SU-DHL-6 (cell line): ENCODE results near the gene AKT1S1.

ENCODE experiments used
- CTCF ChIP-seq: fragments of 200-600 bp; sonication (generic); IDR thresholded peaks from one replicate; pipeline ENCODE4 v1.5.1; 2017; ENCODE audit warnings: antibody characterized with exemption, mild to moderate bottlenecking, low read length, moderate library complexity; ENCODE audit not compliant: insufficient read depth, poor library complexity, severe bottlenecking
- EZH2phosphoT487 ChIP-seq: fragments of 200-600 bp; sonication (generic), shearing (Covaris generic); conservative IDR thresholded peaks from 2 replicates; pipeline ENCODE4 v1.6.1; 2018; ENCODE audit warnings: mild to moderate bottlenecking, antibody characterized with exemption, low read length, moderate library complexity, mixed read lengths

GRCh38 chr19:49866933-49867782 is 10.0 kb downstream of the AKT1S1 start, which contains the start of gene PNKP:
- TF ChIP-seq CTCF = no peak
- no peak for TF ChIP-seq EZH2phosphoT487
